Colonic mucosa (tissue), 4 donors: ENCODE measurements around the gene HIVEP3. TPM values are rescaled to one million over a fixed set of nuclear protein-coding genes. Genes with fewer than 3 reads are reported as not detected.
A peak's percentile ranks its signal among the peaks of the same experiment; 100 is the strongest.

Experiments
- DNase-seq: peaks from one replicate; pipeline ENCODE4 v3.0.0-alpha.2; 2020
- H3K27ac ChIP-seq: fragments of 200-600 bp; one replicate; pipeline ENCODE4 v1.8.0; 2021
- H3K27me3 ChIP-seq: fragments of 200-600 bp; one replicate; pipeline ENCODE4 v1.8.0; 2021
- H3K36me3 ChIP-seq: fragments of 200-600 bp; one replicate; pipeline ENCODE4 v1.8.0; 2021
- H3K4me1 ChIP-seq: fragments of 200-600 bp; one replicate; pipeline ENCODE4 v1.8.0; 2021; ENCODE audit warnings: mild to moderate bottlenecking
- H3K4me3 ChIP-seq: fragments of 200-600 bp; one replicate; pipeline ENCODE4 v1.8.0; 2021
- H3K9ac ChIP-seq, 2 donors: one replicate each; pipeline ENCODE4 v1.7.0; 2013; ENCODE audit warnings: control low read depth in 2 of 2, low read depth in 2 of 2, low read length in 2 of 2
- H3K9me3 ChIP-seq: fragments of 200-600 bp; one replicate; pipeline ENCODE4 v1.8.0; 2021
- intact Hi-C: fragments of 100-400 bp; cut with DNase I; formaldehyde crosslinking; loops from one replicate; pipeline ENCODE4 v1.14.1; 2022
- total RNA-seq, 2 donors: library from RNA; stranded (reverse); fragmentation: NEBNext Ultra II Directional in 1 of 2; extraction: Animal tissue kit (Norgen Biotek cat#: 25700) in 1 of 2; gene quantifications; one replicate each; pipeline ENCODE4 v1.2.1, GENCODE V29; 2021
- TF ChIP-seq, protein P1 (sequence below): fragments of 200-600 bp; IDR thresholded peaks from one replicate; pipeline ENCODE4 v1.8.0; 2022; ENCODE audit warnings: antibody characterized with exemption, mild to moderate bottlenecking
- donor health status: healthy.
- donor health status: DM: no; HTN: no; CAD: no.
- donor health status: DM: no; HTN: no; CAD: no.

HIVEP3 gene
- total RNA-seq, 2 donors from 2014 or later, result 1.9 to 3.3 TPM

DNA sequence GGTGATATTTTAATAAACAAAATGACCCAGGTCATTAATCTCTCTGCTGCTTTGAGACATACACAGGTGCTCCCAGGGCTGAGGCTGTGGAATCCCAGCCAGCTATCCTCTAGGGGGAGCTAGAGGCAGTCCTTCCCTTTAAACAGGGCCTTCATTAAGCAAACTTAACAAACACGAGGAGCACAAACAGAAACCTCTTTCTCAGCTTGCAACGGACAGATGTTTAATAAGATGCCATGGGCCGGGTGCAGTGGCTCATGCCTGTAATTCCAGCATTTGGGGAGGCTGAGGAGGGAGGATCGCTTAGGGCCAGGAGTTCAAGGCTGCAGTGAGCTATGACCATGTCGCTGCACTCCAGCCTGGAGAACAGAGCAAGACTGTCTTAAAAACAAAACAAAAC is 106.7 kb downstream of the HIVEP3 start:
- Histone ChIP-seq H3K9me3 (no peaks in the 10 kb centered on the region), H3K36me3 (no peaks in the 10 kb centered on the region), H3K27me3 (no peaks in the 10 kb centered on the region), H3K4me3 (no peak overlapping the region), H3K27ac (no peak overlapping the region), H3K4me1 (no peaks in the 10 kb centered on the region), H3K9ac (no peak overlapping the region)
- intact Hi-C loops, result no loop called here
- DNase-seq, result peak; percentile 55
- TF ChIP-seq, protein P1, sequence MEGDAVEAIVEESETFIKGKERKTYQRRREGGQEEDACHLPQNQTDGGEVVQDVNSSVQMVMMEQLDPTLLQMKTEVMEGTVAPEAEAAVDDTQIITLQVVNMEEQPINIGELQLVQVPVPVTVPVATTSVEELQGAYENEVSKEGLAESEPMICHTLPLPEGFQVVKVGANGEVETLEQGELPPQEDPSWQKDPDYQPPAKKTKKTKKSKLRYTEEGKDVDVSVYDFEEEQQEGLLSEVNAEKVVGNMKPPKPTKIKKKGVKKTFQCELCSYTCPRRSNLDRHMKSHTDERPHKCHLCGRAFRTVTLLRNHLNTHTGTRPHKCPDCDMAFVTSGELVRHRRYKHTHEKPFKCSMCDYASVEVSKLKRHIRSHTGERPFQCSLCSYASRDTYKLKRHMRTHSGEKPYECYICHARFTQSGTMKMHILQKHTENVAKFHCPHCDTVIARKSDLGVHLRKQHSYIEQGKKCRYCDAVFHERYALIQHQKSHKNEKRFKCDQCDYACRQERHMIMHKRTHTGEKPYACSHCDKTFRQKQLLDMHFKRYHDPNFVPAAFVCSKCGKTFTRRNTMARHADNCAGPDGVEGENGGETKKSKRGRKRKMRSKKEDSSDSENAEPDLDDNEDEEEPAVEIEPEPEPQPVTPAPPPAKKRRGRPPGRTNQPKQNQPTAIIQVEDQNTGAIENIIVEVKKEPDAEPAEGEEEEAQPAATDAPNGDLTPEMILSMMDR, result peak; percentile 60

DNA sequence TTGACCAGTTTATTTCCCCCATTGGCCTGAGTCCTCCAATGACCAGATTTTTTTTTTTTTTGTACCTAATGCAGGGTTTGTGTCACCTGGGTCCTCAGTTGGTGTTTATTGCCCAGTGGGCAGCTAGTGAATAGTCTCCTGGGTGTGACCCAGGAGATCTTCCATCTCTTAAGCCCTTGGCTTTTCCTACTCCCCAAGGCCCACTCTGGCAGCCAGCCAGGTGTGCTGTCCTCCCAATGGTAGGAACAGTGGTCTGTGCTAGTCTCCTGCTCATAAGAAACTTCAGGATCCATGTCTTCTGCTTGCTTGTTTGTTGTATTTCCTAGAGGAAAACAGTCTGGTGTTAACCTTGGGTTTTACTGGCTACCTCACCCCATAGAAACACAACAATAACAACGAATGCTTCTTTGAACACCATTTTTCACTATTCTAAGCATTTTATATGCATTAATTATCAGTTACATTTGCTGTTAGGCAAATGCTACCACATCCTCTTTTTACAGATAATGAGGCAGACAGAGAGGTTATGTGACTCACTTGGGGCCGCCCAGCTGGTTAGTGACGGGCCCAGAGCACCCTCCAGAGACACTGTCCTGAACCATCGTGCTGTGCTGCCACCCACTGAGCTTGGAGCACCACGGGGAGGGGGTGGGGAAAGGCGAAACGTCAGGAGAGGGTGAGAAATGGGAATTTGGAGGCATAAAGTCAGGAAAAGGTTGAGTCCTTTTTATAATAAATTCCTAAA is 107.5 kb downstream of the HIVEP3 start:
- intact Hi-C loops, result no loop called here
- DNase-seq, result no peak
- Histone ChIP-seq H3K36me3 (no peaks in the 10 kb centered on the region), H3K9ac (no peak overlapping the region), H3K4me3 (no peak overlapping the region), H3K4me1 (no peaks in the 10 kb centered on the region), H3K27me3 (no peaks in the 10 kb centered on the region), H3K9me3 (no peaks in the 10 kb centered on the region), H3K27ac (no peak overlapping the region)
- TF ChIP-seq, protein P1, result no peak

- Histone ChIP-seq H3K9ac (no peak overlapping the region), H3K36me3 (no peaks in the 10 kb centered on the region), H3K4me3 (no peak overlapping the region), H3K9me3 (no peaks in the 10 kb centered on the region), H3K27ac (no peak overlapping the region), H3K27me3 (no peaks in the 10 kb centered on the region), H3K4me1 (no peaks in the 10 kb centered on the region)
- peak; percentile 30 for DNase-seq
- intact Hi-C loops, result no loop called here
- TF ChIP-seq, protein P1, result no peak
Observed at GRCh38 chr1:41810446-41810845, 108.3 kb downstream of the HIVEP3 start.

DNA sequence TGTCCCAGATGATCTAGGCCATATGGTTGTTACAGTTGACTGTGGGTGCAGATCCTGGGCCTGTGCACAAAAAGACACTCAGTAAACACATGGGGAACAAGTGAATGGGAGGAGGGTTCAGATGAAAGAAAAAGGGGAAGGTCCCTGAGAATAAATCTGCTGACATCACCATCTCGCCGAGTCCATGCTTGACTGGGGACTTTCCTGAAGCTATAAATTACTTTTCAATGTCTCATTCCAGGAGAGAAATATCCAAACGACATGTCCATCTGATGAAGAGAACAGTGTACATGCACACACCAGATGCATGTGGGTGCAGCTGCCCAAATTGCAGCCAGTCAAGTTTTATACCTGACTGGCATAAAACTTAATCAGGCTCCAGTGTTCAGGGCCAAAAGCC is 109.0 kb downstream of the HIVEP3 start:
- Histone ChIP-seq H3K9ac (no peak overlapping the region), H3K27me3 (no peaks in the 10 kb centered on the region), H3K9me3 (no peaks in the 10 kb centered on the region), H3K4me3 (no peak overlapping the region), H3K27ac (no peak overlapping the region), H3K4me1 (no peaks in the 10 kb centered on the region), H3K36me3 (no peaks in the 10 kb centered on the region)
- intact Hi-C loops, result no loop called here
- TF ChIP-seq, protein P1, result no peak
- no peak for DNase-seq

DNA sequence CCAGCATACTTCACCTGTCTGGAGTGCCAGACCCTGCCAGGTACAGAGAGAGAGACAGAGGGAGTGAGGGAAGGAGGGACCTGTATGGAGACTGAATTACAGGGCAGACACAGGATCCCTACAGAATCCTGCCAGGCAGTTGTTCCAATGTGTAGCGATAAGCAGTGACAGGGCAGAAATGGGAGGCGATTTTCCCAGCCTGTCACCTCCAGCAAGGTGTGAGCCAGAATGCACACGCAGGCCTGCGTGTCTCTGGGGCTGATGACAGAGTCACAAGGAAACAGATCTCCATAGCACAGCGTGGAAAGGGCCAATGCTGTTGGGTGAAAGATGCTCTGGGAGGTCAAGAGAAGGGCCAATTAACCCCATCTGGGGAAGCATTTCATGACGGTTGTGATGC is 111.3 kb downstream of the HIVEP3 start:
- intact Hi-C loops, result no loop called here
- TF ChIP-seq, protein P1, result no peak
- no peak overlapping the region for H3K4me3 ChIP-seq
- no peaks in the 10 kb centered on the region for H3K27me3 ChIP-seq
- H3K4me1 ChIP-seq, result no peaks in the 10 kb centered on the region
- H3K27ac ChIP-seq, result no peak overlapping the region
- H3K9me3 ChIP-seq, result no peaks in the 10 kb centered on the region
- DNase-seq, result no peak
- no peak overlapping the region for H3K9ac ChIP-seq
- H3K36me3 ChIP-seq, result no peaks in the 10 kb centered on the region
